Gastroesophageal sphincter (tissue), 3 donors: ENCODE data around the gene AHDC1.

ENCODE experiments used
- CTCF ChIP-seq, 4 experiments: fragments of 200-600 bp in 2 of 4; fragments of 450-650 bp in 2 of 4; sonication (generic) in 1 of 4; IDR thresholded peaks; one replicate each; pipeline ENCODE4 v1.5.1; 2017 to 2019; ENCODE audit warnings: antibody characterized with exemption in 4 of 4, mild to moderate bottlenecking in 2 of 4, moderate library complexity in 2 of 4
- EP300 ChIP-seq: sonication (generic); formaldehyde crosslinking; IDR thresholded peaks from one replicate; pipeline ENCODE4 v1.6.1; 2017; ENCODE audit warnings: antibody characterized with exemption, mild to moderate bottlenecking
- POLR2AphosphoS5 ChIP-seq: sonication (generic); formaldehyde crosslinking; IDR thresholded peaks from one replicate; pipeline ENCODE4 v1.6.1; 2017; ENCODE audit warnings: antibody characterized with exemption

GRCh38 chr1:27632387-27633297 lies 28.7 kb upstream of the AHDC1 start:
- TF ChIP-seq CTCF (IDR thresholded peaks at IDR 0.05) (no peak), EP300 (no peak), POLR2AphosphoS5 (no peak)
